GM19324 (cell line): Measurements from ENCODE around the gene SLC35E4.
"Not testable (repeated sequence)": the region's sequence is repeated elsewhere in the genome, so short reads cannot be mapped to it uniquely, and the experiment has no call there.

Experiments
- ATAC-seq: cut with Tn5 transposase; IDR thresholded peaks from one replicate; pipeline ENCODE4 v1.9.1; 2021; ENCODE audit warnings: mild to moderate bottlenecking, moderate library complexity; ENCODE audit not compliant: unreplicated experiment, low FRiP score

SLC35E4 gene

DNA sequence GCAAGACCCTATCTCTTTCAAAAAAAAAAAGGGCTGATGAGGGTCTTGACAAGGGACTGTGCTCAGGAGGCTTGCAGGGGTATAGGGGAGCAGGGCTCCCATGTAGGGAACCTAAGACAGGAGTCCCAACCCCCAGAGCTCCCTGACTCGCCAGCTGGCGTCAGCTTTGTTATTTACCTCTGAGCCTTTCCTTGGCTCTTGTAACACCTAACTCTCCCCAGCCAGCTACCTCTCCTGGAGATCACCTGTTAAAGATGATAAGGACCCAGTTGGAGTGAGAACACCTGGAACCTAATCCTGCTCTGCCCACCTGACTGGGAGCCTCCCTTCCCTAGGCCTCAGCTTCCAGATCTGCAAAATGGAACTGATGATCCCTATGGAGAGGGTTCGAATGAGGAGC is 13.2 kb downstream of the SLC35E4 start:
- no peak for ATAC-seq

DNA sequence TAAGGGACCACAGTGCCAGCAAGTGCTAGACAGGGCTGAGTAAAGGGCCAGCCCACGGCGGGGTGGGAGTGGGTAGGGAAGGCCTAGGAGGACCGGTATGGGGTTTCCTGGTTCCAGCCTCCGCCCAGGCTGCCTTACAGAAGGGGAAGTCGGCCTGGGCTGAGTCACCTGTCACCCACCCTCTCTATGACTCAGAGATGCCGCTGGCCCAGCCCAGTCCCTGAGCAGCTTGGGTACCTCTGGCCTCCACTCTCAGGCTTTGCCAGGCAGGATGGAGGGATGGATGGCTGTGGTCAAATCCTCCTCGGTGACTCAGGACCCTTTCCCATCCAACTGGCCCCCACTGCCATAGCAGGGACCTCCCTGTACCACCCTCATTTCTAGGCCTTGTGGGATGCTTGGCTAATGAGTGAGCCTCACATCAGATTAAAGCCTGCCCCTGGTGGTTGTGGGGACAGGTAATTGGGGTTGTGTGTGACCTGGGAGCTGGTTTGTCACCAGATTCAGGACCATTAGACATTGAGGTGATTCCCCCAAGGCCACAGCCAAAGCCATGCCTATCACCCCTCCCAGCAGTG is 13.9 kb downstream of the SLC35E4 start:
- ATAC-seq, result no peak

DNA sequence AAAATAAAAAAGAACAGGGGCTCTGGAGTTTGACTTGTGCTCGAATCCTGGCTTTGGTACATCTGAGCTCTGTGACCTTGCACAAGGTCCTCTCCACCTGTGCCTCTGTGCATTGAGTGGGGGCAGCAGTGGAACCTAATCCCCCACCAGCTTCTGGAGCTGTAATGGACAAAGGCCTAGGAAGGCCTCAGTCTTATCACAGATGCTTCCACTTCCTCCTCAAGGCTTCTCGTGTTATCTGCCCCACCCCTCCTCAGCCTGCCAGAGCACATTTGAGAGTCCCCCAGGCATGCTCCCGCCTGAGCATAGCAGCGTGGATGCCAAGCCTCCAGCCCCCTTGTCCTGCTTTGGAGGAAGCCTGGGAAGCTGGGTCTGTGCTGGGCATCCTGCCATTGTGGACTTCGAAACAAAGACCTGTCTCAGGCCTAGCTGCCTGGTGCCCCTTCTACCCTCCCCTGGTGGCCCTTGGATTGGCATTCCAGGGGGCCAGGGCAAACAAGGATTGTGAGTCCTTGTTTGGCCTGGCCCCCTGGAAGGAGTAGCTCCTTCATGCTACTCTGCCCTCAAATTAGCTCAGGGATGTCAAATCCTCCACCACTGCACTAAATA is 15.0 kb downstream of the SLC35E4 start:
- no peak for ATAC-seq

DNA sequence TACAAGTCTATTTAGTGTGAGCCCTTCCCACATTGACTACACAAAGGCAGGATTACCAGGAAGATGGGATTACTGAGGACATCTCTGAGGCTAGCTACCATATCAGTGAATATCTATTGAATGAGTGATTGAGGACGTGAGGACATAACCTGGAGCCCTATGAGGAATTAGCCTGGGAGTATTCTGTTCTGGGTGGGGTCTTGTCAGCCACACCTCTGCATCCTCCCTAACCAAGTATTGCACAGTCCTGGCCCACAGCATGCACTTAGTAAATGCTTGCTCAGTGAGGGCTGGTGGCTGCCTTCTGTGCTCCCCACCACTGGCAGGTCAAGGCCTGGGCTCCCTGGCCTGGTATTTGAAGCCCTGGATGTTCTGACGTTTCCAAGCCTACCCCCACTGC is 17.3 kb downstream of the SLC35E4 start:
- ATAC-seq, result no peak

DNA sequence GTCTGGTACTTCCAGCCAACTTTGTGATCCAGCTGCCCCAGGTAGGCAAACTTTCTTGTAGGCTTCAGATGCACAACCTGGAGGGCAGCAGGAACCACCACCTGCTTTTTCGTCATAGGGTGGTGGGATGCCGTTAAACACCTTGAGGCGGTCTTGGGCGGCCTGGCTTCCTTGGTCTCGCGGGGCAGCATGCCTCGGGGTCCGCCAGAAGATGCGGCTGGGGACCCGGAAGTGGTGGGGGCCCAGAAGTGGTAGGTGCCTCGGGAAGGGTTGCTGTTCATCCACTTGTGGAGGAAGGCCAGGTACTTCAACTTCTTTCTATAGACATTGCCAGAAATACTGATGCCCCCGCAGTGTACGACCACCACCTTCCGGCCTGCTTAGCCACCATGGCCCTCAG is 18.8 kb downstream of the SLC35E4 start:
- no peak for ATAC-seq

DNA sequence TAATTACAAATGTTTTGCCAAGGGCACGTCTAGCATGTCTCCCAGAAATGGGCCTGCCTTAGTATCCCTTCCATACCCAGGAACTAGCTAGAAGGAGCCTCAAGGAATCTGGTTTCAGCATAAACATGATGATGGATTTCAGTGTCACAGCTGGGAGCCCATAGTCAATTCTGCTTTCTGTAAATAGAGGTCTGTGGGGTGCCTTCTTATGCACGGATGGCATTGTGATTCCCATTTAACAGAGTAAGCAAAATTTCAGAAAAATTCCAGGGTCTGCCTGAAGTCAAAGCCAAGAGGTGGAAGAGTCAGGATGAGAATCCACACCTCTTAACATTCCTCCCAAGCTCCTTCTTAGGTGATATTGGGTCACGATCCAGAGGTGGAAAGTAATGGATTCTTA is 20.0 kb downstream of the SLC35E4 start:
- ATAC-seq, result no peak

DNA sequence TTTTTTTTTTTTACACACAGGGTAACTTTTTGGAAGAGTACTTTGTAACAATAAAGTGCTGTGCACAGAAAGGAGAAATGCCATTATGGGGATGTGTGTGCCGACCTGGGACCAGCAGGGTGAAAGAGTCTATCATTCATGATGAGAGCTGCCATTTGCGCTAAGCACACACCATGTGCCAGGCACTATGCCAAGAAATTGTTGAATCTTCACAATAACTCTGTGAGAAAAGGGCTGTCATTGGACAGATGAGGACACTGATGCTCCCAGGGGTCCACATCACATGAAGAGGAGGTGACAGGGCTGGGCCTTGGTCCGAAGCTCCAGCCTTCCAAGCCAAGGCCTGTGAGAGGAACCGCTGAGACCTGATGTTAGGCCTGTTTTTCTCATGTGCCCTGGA is 26.5 kb downstream of the SLC35E4 start:
- no peak for ATAC-seq

DNA sequence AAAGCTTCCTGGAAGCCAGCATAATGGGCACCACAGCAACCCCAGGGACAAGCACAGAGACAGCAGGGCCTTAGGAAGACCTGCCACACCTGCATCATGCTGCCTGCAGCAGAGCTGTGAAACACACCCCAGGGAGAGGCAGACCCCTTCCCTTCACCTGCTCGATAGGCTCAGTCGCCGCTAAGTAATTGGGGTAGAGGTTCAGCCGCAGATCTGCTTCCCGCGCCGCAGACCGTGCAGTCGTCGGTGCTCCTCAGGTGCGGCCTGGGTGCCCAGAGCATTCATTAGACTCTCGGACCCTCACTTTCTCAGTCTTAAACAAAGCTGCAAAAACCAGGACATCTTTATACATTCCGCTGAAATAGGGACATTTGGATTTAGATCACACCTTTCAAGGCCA is 29.2 kb downstream of the SLC35E4 start:
- ATAC-seq, result no peak

DNA sequence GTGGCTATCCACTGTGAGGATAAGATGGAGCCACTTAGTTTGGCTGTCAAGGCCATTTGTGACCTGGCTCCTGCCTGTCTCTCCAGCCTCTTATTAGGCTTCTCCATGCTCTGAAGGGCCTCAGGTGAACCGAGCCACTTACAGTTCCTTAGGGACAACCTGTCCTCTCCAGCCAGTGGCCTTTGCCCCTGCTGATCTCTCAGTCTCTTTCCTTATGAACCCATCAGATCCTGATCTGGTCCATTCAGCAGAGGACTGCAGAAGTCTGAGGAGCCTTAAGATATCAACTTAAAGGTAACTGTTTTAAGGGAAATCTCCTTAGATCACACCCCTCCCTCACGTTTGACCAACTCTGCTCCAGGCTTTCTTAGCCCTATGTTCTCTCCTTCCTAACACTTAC is 29.7 kb downstream of the SLC35E4 start:
- no peak for ATAC-seq

DNA sequence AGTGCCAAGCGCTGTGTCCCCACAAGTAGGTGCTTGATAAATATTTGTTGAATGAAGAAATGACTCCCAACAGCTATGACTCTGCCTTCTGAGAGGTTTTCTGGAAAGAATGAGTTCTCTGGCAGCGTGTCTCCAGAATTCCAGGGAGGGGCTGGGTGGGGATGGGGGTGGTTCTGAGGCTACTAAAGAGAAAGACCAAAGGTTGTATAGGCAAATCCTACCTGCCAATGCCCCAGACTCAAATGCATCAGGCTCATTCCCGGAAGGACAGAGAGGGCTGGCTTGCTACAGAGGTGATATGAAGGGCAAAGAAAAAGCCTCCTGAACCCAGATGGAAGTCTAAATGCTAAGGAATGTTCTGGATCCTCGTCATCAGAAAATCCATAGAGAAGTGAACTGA is 30.2 kb downstream of the SLC35E4 start:
- ATAC-seq, result no peak

DNA sequence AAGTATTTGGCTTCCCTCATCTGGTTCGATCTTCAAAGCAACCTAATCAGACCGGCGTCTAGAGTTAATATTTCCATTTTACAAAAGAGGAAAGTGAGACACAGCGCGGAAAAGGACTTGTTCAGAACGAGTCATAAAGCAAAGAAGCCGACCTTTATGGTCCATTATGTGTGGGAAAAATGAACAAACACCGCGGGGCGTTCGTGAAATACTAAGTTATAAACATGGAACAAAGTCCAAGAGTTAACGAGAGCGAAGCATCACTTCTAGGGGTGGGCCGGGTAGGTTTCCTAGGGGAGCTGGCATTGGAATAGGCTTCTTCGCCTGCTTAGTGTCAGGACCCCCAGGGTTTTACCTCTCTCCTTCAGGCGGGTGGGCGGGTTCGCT is 31.5 kb downstream of the SLC35E4 start:
- ATAC-seq, result no peak

DNA sequence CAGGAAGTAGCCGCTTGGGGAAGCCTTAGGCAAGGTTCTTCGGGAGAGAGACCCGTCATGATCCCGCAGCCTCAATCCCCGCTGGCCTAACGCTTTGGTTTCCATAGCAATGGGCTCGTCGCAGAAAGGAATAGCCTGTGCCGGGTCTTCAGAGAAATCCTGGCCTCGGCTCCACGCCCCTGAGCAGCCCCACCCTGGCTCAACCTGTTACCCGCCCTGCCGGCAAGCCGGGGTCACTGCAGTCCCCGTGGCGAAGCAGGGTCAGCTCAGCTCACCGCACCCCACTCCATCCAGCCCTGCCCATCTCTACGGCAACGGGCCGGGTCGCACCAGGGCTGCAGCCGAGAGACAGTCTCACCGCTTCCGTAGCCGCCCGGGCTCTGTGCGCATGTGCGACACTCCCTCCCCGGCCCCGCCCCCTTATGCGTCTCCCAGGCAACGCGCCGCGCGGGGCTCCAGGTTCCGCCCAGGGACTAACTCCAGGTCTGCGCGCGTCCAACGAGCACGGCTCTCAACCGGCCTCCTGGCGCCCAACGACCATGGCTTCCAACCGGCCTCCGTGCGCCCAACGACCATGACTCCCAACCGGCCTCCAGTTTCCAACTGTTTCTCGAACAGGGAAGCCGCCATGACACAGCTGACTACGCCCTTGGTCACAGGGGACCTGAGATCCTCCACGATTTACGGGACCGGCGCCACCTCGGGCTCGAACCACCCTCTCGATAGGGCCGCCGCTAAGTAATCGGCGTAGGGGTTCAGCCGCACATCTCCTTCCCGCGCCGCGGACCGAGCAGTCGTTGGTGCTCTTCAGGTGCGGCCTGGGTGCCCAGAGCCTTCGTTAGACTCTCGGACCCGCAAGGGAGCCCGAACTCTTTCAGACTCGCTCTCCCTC is 32.2 kb downstream of the SLC35E4 start, which contains the start of gene DUSP18:
Gene DUSP18 (minus strand): TSS at position 382 of the 892 bp plus-strand sequence. CDS start 3,872 bp downstream, outside the sequence.
- ATAC-seq, result peak; percentile 85

DNA sequence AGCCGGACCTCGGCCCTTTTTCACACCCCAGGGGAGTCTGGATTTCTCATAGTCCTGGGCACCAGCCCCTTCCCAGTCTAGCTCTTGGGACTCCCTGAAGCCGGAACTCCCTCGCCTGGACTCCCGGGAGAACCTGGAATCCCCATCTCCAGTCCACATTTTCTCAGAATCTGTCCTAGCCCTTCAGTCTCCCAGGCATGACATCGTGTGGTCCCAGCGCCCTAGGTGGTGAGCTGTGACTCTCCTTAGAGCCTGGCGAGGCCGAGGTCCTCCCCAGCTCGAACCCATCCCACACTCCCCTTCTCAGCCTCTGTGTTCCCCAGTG is 32.8 kb downstream of the SLC35E4 start:
- no peak for ATAC-seq

DNA sequence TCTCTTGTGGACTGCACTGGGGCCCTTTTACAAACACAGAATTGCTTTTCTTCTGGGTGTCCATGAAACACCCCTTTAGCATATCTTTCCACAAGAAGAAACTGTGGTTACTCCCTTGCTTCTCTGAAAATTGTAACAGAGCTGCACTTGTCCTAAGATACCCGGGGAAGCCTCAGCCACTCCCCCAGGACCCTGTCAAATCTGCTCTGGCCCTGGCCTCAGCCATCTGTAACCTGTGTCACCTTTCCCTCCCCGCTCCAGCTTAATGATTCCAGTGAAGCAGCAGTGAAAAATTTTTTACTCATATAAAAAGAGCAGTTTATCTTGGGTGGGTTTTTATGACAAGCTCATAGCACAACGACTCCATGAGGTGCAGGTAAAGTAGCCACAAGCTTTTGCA is 35.5 kb downstream of the SLC35E4 start:
- no peak for ATAC-seq

DNA sequence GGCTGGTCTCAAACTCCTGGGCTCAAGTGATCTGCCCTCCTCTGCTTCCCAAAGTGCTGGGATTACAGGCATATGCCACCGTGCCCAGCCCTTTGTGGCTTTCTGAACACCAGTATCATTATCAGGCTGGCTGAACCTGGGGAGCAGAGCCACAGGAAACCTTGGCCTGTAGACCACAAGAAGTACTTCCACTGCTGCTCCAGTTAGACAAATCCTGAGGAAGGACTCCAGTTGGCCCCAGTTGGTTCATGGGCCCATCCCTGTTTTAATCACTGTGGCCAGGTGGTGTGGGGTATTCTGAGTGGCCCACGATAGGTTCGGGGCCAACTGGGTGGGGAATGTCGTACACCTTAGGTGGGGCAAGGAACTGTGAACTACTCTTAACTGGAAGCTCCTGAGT is 37.6 kb downstream of the SLC35E4 start:
- ATAC-seq, result no peak

DNA sequence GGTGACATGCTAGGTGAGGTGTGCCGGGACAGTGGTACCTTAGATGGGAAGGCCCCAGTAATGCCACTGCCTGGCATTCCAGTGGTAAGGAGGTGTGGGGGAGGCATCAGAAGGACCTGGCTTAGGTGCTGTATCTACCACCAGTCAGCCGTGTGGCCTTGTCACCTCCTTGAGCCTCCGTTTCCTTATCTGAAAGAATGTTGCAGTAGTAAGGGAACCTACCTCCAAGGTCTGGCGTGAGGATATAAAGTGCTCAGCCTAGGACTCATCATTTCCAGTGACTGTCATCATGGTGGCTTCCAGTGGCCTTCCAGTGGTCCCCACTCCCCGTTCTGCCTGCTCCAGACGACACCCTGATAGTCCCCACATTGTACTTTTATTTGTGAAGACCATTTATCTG is 38.9 kb downstream of the SLC35E4 start:
- ATAC-seq, result no peak

DNA sequence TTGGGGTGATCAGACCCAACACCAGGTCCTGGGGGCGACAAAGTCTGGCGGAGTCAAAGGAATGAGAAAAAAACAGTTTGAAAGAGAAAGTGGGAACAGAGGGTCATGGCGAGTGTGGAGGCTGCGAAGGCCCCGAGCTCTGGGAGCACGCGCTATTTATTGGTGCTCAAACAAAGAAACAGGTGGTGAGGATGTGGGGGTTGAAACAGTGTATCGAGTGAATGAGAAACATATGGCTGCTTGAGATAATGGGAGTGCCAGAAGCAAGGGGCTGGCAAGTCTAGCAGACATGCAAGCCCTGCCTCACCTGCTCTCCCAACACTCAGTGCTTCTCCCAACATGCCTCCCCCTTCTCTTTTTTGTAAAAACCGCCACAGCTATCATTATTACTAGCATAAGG is 39.9 kb downstream of the SLC35E4 start:
- no peak for ATAC-seq

DNA sequence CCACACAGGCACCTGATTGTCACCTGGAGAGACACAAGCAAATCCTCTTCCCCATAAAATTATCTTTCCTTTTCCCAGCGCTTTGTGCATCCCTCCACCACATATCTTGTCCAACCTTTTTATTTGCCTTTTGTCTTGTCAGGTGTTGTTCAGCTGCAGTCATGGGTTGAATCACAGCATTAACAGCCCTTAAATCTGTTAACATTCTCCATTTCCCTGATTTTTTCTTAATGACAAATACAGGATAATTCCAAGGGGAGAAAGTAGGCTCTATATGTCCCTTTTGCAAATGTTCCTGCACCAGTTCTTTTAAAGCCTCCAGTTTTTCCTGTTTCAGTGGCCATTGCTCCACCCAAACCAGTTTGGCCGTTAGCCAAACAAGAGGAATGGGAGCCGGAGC is 41.0 kb downstream of the SLC35E4 start:
- ATAC-seq, result not testable (repeated sequence)

DNA sequence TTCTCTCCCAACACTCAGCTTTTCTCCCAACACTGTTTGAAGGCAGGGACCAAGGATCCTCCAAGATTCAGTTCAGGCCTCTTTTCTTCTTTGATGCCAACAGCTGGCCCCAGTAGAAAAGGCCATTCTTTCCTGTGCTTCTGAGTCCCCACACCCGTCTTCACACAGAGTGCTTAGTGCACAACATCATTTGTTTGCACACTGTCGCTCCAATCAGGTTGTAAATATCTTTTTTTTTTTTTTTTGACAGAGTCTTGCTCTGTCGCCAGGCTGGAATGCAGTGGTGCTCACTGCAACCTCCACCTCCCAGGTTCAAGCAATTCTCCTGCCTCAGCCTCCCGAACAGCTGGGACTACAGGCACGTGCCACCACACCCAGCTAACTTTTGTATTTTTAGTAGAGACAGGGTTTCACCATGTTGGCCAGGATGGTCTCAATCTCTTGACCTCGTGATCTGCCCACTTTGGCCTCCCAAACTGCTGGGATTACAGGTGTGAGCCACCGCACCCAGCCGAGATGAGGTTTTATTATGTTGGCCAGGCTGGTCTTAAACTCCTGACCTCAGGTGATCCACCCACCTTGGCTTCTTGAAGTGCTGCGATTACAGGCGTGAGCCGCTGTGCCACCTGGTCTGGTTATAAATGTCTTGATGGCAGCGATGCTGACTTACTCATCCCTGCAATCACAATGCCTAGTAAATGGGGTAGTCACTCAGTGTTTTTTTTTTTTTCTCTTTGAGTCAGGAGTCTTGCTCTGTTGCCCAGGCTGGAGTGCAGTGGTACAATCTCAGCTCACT is 44.5 kb downstream of the SLC35E4 start:
- ATAC-seq, result not testable (repeated sequence)

DNA sequence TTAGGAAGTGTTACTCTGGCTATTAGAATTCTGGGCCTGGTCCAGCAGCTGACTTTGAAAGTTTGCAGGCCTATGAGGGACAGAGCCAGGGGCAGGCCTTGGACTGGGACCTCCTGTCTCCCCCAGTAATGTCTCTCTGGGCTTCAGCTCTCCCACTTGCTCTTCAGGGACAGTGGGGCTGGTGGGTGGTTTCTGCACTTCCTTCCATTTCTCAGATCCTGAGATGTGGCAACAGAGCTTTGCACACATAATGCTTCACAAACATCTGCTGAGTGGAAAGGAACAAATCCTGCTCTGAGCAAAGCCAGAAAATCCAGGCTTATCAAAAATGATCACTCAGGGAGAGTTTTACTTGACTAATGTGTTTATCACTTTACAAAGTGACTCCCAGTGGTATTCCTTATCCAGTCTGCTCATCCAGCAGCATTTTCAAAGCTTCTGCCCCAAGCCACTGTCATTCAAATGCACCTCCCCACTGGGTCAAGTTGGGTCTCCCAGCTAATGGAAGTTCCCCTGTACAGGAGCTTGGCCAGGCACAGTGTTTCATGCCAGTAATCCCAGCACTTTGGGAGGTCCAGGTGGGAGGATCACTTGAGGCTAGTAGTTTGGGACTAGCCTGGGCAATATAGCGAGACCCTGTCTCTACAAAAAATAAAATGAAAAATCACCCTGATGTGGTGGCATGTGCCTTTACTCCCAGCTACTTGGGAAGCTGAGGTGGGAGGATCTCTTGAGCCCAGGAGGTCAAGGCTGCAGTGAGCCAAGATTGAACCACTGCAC is 45.6 kb downstream of the SLC35E4 start:
- no peak for ATAC-seq
